ENCODE results near the gene OOSP3.
"Not testable (repeated sequence)": the region's sequence is repeated elsewhere in the genome, so short reads cannot be mapped to it uniquely, and the experiment has no call there.

The OOSP3 gene

DNA sequence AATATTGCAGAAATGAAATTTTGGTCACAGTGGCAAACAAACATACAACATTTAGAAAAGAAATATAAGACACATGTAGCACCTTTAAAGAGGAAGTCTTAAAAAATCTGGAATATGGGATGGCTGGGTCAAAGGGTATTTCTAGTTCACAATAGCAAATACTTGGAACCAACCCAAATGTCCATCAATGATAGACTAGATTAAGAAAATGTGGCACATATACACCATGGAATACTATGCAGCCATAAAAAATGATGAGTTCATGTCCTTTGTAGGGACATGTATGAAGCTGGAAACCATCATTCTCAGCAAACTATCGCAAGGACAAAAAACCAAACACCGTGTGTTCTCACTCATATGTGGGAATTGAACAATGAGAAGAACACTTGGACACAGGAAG, 25.0 kb downstream of the OOSP3 start:
- H3K36me3 ChIP-seq (ENCODE audit: insufficient read depth, low read length); H3K4me3 ChIP-seq (ENCODE audit: low read length); H3K27me3 ChIP-seq (ENCODE audit: insufficient read depth, low read length); H3K27ac ChIP-seq (ENCODE audit: low read depth, low read length); H3K9me3 ChIP-seq (ENCODE audit: insufficient read depth, low read depth, low read length); H3K9ac ChIP-seq (ENCODE audit: low read depth, low read length); H3K4me1 ChIP-seq (ENCODE audit: insufficient read depth, low read length): not testable (repeated sequence)
- 100% methylated on average over 1 of the region's 2 CpGs for WGBS

DNA sequence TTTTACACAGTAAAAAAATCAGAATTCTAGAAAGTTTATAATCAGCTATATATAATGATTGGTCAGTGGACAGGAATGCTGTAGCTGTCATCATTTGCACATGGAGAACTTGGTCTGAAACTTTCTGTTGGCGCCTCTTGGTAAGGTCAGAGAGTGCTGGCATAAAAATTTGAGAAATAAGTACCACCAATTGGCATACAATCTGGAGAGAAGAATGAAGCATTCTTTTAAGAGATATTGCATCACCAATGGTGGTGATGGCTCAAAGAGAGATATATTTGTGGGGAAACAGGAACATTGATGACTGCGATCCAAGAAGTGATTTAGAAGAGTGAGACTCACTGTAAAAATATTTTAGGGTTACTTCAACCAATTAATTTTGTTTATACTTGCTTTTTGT, 39.9 kb downstream of the OOSP3 start:
- H3K4me1 ChIP-seq (ENCODE audit: insufficient read depth, low read length): no peaks in the 10 kb centered on the region
- 97% methylated on average over 2 of the region's 2 CpGs for WGBS
- H3K4me3 ChIP-seq (ENCODE audit: low read length): no peak overlapping the region
- H3K27me3 ChIP-seq (ENCODE audit: insufficient read depth, low read length): no peaks in the 10 kb centered on the region
- H3K36me3 ChIP-seq (ENCODE audit: insufficient read depth, low read length): no peaks in the 10 kb centered on the region
- H3K9me3 ChIP-seq (ENCODE audit: insufficient read depth, low read depth, low read length): peaks cover 18% of the 10 kb centered on the region
- no peak overlapping the region for H3K27ac ChIP-seq (ENCODE audit: low read depth, low read length)
- H3K9ac ChIP-seq (ENCODE audit: low read depth, low read length): no peak overlapping the region

- Histone ChIP-seq H3K27me3 (ENCODE audit: insufficient read depth, low read length) (no peaks in the 10 kb centered on the region), H3K9ac (ENCODE audit: low read depth, low read length) (no peak overlapping the region), H3K27ac (ENCODE audit: low read depth, low read length) (no peak overlapping the region), H3K9me3 (ENCODE audit: insufficient read depth, low read depth, low read length) (peaks cover 24% of the 10 kb centered on the region), H3K4me1 (ENCODE audit: insufficient read depth, low read length) (no peaks in the 10 kb centered on the region), H3K36me3 (ENCODE audit: insufficient read depth, low read length) (no peaks in the 10 kb centered on the region), H3K4me3 (ENCODE audit: low read length) (no peak overlapping the region)
- 84% methylated on average over 3 of the region's 3 CpGs for WGBS
These were observed 40.5 kb downstream of the OOSP3 start for GRCh38 chr11:59918987-59919589.

- Histone ChIP-seq H3K27ac (ENCODE audit: low read depth, low read length) (no peak overlapping the region), H3K36me3 (ENCODE audit: insufficient read depth, low read length) (no peaks in the 10 kb centered on the region), H3K4me1 (ENCODE audit: insufficient read depth, low read length) (no peaks in the 10 kb centered on the region), H3K27me3 (ENCODE audit: insufficient read depth, low read length) (no peaks in the 10 kb centered on the region), H3K4me3 (ENCODE audit: low read length) (no peak overlapping the region), H3K9ac (ENCODE audit: low read depth, low read length) (no peak overlapping the region), H3K9me3 (ENCODE audit: insufficient read depth, low read depth, low read length) (peaks cover 41% of the 10 kb centered on the region)
- WGBS: 89% methylated on average over 5 of the region's 6 CpGs
These were observed 45.2 kb downstream of the OOSP3 start for GRCh38 chr11:59923813-59924212.

DNA sequence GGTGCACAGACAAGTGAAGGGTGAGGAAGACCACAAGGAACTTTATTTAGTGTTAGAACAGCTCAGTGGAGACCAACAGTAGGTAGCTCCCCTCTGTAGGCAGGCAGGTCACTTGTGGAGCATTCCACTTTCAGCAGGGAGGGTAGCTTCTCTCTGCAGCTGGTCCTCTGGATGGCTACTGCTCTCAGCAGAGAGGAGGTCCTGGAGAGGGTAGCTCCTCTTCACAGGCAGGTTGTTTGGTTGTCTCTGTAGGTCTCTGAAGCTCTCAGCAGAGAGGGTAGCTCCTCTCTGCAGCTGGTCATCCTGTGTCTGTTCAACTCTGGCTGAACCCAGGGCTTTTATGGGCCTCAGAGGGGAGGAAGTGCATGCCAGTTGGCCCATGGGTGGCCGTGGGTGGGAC, 53.1 kb downstream of the OOSP3 start:
- no peak overlapping the region for H3K4me3 ChIP-seq (ENCODE audit: low read length)
- no peaks in the 10 kb centered on the region for H3K4me1 ChIP-seq (ENCODE audit: insufficient read depth, low read length)
- 91% methylated on average over 1 of the region's 1 CpG for WGBS

DNA sequence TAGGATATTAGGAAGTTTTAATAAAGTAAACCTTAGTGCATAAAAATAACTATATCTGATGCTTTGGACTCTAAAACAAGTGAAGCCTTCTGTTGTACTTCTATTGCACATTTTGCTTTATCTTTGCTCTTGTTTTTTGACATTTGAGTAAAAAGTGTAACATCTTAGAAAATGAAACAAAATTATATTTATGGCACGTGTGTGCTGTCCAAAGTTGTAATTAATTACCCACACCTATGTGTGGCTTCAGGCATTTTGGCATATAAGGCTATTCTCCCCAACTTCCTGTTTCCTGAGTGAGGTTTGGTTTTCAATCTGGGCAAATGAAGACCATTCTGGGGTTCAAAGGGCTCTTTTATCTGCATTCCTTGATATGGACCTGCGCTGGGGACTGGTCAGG, 59.5 kb downstream of the OOSP3 start, which contains the start of gene OOSP1:
TSS of gene OOSP1 (plus strand) at position 301 of the 400 bp plus-strand sequence. CDS start at position 324, 23 bp downstream.
- 94% methylated on average over 2 of the region's 2 CpGs for WGBS
- Histone ChIP-seq H3K27ac (ENCODE audit: low read depth, low read length) (no peak within 1 kb of the TSS), H3K4me1 (ENCODE audit: insufficient read depth, low read length) (no peaks in the 10 kb centered on the region), H3K4me3 (ENCODE audit: low read length) (no peak within 1 kb of the TSS), H3K27me3 (ENCODE audit: insufficient read depth, low read length) (no peaks in the 10 kb centered on the region), H3K9ac (ENCODE audit: low read depth, low read length) (no peak within 1 kb of the TSS), H3K9me3 (ENCODE audit: insufficient read depth, low read depth, low read length) (no peaks in the 10 kb centered on the region), H3K36me3 (ENCODE audit: insufficient read depth, low read length) (no peaks in the 10 kb centered on the region)

More for the DNA sequence above, 53.1 kb downstream of the OOSP3 start:
- no peak overlapping the region for H3K9ac ChIP-seq (ENCODE audit: low read depth, low read length)
- no peaks in the 10 kb centered on the region for H3K36me3 ChIP-seq (ENCODE audit: insufficient read depth, low read length)
- H3K27me3 ChIP-seq (ENCODE audit: insufficient read depth, low read length): no peaks in the 10 kb centered on the region
- H3K27ac ChIP-seq (ENCODE audit: low read depth, low read length): no peak overlapping the region
- peaks cover 32% of the 10 kb centered on the region for H3K9me3 ChIP-seq (ENCODE audit: insufficient read depth, low read depth, low read length)

GRCh38 chr11:59938718-59939117, 60.1 kb downstream of the OOSP3 start:
- no peak overlapping the region for H3K27ac ChIP-seq (ENCODE audit: low read depth, low read length)
- no peaks in the 10 kb centered on the region for H3K9me3 ChIP-seq (ENCODE audit: insufficient read depth, low read depth, low read length)
- no peak overlapping the region for H3K4me3 ChIP-seq (ENCODE audit: low read length)
- H3K4me1 ChIP-seq (ENCODE audit: insufficient read depth, low read length): no peaks in the 10 kb centered on the region
- H3K36me3 ChIP-seq (ENCODE audit: insufficient read depth, low read length): no peaks in the 10 kb centered on the region
- H3K27me3 ChIP-seq (ENCODE audit: insufficient read depth, low read length): no peaks in the 10 kb centered on the region
- WGBS: 94% methylated on average over 3 of the region's 3 CpGs
- H3K9ac ChIP-seq (ENCODE audit: low read depth, low read length): no peak overlapping the region

DNA sequence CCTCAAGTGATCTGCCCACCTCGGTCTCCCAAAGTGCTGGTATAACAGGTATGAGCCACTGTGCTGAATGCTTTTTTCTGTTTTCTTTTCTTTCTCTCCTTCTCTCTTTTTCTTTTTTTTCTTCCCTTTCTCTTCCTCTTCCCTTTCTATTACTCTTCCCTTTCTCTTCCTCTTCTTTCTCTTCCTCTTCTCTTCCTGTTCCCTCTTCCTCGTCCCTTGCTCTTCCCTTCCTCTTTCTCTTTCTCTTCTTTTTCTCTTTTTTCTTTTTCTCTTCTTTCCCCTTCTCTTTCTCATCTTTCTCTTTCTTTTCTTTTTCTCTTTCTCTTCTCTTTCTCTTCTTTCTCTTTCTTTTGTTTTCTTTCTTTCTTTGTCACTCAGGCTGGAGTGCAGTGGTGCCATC, 60.9 kb downstream of the OOSP3 start:
- Histone ChIP-seq H3K36me3 (ENCODE audit: insufficient read depth, low read length) (no peaks in the 10 kb centered on the region), H3K9ac (ENCODE audit: low read depth, low read length) (no peak overlapping the region), H3K27ac (ENCODE audit: low read depth, low read length) (no peak overlapping the region), H3K4me1 (ENCODE audit: insufficient read depth, low read length) (no peaks in the 10 kb centered on the region; the same call in 1 of the 2 replicates), H3K9me3 (ENCODE audit: insufficient read depth, low read depth, low read length) (no peaks in the 10 kb centered on the region), H3K4me3 (ENCODE audit: low read length) (no peak overlapping the region), H3K27me3 (ENCODE audit: insufficient read depth, low read length) (no peaks in the 10 kb centered on the region)
- WGBS: 95% methylated on average over 2 of the region's 2 CpGs

DNA sequence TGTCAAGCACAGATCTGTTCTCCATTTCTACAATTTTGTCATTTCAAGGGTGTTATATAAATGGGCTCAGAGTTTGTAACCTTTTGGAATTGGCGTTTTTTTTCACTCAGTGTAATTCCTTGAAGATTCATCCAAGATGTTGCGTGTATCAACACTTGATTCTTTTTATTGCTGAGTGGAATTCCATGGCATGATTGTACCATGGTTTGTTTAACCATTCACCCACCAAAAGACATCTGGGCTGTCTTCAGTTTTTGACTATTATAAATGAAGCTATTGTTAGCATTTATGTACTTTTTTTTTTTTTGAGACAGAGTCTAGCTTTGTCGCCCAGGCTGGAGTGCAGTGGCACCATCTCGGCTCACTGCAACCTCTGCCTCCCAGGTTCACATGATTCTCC, 62.5 kb downstream of the OOSP3 start:
- H3K27me3 ChIP-seq (ENCODE audit: insufficient read depth, low read length): no peaks in the 10 kb centered on the region
- no peak overlapping the region for H3K27ac ChIP-seq (ENCODE audit: low read depth, low read length)
- no peaks in the 10 kb centered on the region; the same call in 1 of the 2 replicates for H3K4me1 ChIP-seq (ENCODE audit: insufficient read depth, low read length)
- no peak overlapping the region for H3K9ac ChIP-seq (ENCODE audit: low read depth, low read length)
- H3K9me3 ChIP-seq (ENCODE audit: insufficient read depth, low read depth, low read length): no peaks in the 10 kb centered on the region
- H3K4me3 ChIP-seq (ENCODE audit: low read length): no peak overlapping the region
- WGBS: 97% methylated on average over 4 of the region's 4 CpGs
- no peaks in the 10 kb centered on the region for H3K36me3 ChIP-seq (ENCODE audit: insufficient read depth, low read length)

DNA sequence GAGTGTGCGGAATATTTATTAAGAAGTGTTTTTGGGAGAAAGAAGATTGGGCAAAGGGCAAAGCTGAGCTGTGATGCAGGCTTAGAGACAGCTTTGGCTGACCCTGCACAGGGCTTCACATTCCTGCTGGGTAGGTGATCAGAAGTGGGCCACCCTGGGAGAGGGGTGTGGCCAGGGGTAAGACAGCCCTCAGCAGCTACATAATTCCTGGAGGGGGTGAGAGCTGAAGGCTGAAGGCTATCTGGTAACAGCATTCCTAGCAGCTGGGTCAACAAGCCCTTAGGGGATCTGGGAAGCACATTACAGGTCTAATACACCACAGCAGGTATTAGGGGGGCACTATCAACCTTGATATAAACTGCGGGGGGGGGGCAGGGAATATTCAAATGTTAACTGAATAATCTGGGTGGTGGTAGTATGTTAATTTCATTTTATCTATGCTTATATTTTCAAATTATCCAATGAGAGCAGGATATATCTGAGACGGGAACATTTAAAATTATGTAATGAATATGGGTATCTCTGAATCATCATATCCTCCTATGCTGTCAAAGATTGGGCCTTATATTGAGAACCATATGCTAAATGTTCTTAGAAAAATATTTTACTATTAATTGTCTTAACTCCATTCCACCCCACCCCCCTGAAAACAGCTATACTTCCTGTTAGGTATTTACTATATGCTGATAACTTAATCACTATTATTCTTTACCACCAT, 65.6 kb downstream of the OOSP3 start:
- H3K27ac ChIP-seq (ENCODE audit: low read depth, low read length): no peak overlapping the region
- no peaks in the 10 kb centered on the region for H3K27me3 ChIP-seq (ENCODE audit: insufficient read depth, low read length)
- H3K36me3 ChIP-seq (ENCODE audit: insufficient read depth, low read length): no peaks in the 10 kb centered on the region
- no peak overlapping the region for H3K9ac ChIP-seq (ENCODE audit: low read depth, low read length)
- H3K4me1 ChIP-seq (ENCODE audit: insufficient read depth, low read length): no peaks in the 10 kb centered on the region; the same call in 1 of the 2 replicates
- no peaks in the 10 kb centered on the region for H3K9me3 ChIP-seq (ENCODE audit: insufficient read depth, low read depth, low read length)
- H3K4me3 ChIP-seq (ENCODE audit: low read length): no peak overlapping the region
- WGBS: 96% methylated on average over 1 of the region's 3 CpGs

- no peaks in the 10 kb centered on the region for H3K9me3 ChIP-seq (ENCODE audit: insufficient read depth, low read depth, low read length)
- H3K36me3 ChIP-seq (ENCODE audit: insufficient read depth, low read length): no peaks in the 10 kb centered on the region
- H3K27ac ChIP-seq (ENCODE audit: low read depth, low read length): no peak overlapping the region
- no peaks in the 10 kb centered on the region; the same call in 1 of the 2 replicates for H3K4me1 ChIP-seq (ENCODE audit: insufficient read depth, low read length)
- H3K9ac ChIP-seq (ENCODE audit: low read depth, low read length): no peak overlapping the region
- H3K27me3 ChIP-seq (ENCODE audit: insufficient read depth, low read length): no peaks in the 10 kb centered on the region
- 93% methylated on average over 2 of the region's 2 CpGs for WGBS
- H3K4me3 ChIP-seq (ENCODE audit: low read length): no peak overlapping the region
These were observed 66.1 kb downstream of the OOSP3 start for GRCh38 chr11:59944720-59945119.

Measured in HUES64 (cell line).